ENCODE measurements around the gene KCTD3.

KCTD3 gene

DNA sequence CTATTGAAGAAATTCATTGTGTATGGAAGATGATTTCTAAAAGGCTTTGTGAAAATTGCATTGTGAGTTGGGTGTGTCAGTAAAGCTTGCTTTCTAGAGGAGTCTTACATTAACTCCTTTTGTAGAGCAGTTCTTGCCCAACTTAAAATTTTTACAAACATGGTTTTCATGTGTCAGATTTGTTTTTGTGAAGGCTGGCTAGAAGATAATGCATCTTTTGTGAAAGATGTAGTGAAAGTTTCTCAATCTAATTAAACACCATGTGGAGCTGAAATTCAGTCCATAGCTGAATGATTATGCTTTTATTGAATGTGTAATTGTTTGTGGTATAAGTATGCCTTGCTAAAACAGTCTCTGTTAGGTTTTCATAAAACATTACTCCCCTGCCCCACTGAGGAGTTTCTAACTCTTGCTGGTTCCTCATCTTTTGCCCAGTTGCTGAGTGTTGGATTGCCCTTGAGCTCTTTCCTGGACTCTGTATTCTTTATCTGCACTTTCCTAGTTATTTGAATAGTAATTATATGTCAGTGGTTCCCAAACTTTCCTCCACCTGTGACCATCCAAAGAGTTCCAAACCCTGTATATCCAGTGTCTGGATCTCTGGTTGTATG is 38.0 kb downstream of the KCTD3 start:
- DNase-seq (ENCODE audit: low read depth in 2 of 2): no peak

DNA sequence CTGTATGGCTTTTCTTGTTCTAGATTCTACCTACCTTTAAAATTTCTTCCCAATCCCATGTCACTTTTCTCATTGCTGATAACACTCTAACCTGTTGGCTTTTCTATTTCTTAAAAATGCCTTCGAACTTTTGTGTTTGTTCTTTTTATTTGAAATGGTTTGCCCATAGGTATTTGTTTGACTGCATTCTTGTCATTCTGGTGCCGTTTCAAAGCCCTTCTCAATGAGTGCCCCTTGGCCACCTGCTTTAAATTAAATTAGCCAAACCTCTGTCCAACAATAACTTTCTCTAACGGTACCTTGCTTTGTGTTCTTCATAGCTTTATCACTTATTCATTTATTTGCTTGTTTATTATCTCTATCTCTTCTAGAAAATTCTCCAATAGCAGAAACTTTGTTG is 38.9 kb downstream of the KCTD3 start:
- DNase-seq (ENCODE audit: low read depth in 2 of 2): no peak

DNA sequence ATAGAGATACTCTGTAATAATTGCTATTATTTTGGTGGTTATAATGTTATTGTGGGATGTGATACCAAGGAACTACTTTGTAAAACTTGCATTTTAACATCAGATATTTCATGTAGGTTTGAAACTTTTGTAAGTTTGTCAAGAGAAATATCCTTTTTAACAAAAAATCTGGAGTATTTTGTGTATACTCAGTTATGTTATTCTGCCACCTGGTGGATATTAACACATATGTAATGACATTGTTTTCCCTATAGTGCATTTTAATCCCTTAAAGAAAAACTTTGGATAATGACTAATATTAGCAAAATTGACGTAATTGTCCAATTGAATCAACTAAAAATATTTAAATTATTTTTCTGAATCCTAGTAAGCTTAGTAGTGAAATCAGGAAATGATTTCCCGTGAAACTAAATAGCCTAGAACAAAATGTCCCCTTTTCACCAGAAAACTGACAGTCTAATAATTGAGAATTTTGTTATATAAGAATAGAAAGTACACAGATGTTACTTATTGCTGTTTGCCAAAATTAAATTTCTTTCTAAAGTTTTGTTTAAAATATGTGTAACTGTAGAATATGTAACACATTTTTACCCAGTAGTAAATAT is 39.6 kb downstream of the KCTD3 start:
- no peak for DNase-seq (ENCODE audit: low read depth in 2 of 2)

DNA sequence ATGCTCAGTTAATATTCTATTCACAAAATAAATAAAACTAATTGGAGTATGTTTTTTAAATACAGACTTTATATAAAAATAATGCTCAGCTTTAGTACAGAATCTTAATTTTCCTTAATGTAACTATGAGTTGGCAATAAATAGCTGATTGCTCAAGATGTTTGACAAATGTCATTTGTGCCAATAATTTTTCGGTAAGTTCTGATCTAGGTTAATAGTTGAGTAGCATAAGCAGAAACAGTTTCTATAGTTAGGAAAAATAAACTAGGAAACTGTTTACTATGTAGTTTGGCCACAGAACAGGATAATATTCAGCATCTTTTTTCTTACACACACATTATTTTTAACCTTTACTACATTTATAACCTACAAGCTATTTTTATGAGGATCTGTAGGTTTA is 40.3 kb downstream of the KCTD3 start:
- DNase-seq (ENCODE audit: low read depth in 2 of 2): no peak

DNA sequence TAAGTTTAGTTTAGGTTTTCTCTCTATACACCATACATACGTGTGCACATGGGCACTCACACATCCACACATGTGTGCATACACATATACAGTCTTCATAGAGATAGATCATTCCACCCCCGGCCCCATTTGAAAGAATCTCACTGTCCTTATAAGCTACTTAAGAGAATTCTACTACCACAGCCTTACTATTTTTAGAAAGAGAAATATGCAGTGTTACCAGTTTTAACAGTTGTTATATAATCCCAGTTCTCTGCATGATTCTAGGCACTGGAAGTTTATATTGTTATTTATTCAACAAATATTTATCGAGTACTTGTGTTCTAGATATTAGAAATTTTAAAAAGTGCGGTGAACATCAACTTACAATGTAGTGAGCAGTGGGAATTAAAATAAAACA is 41.5 kb downstream of the KCTD3 start:
- DNase-seq (ENCODE audit: low read depth in 2 of 2): no peak

DNA sequence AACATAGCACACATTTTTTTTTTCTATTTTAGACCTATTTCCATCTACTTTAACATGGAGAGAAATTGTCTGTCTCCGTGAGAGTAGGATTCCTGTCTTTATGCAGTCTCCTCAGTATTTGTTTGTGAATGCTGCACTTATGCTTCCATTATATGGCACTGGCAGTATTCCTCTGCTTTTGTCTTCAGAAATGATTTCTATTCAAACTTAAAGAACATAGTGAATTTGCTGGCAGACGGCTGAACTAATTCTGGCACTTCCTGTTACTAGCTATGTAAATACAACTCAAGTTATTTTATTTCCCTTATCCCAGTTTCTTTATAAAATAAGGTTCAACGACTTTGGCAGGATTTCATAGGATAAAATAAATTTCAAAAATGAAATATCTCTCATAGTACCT is 45.3 kb downstream of the KCTD3 start:
- no peak for DNase-seq (ENCODE audit: low read depth in 2 of 2)

DNA sequence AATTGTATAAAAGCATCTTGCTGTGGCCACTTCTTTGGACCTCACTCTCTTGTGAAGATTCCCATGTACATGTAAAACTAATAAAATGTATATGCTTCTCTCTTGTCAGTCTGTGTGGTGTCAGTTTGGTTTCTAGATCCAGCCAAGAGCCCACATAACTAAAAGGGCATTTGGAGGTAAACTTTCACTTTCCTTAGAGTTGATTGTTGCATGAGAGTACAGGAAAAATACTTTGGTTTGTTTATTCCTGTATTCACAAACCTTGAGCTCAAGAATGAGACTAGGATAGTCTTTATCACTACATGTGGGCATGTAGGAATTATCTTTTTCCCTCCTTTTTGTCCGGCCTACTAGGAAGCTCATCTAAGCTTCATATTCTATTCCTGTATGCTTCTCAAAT is 50.9 kb downstream of the KCTD3 start:
- DNase-seq (ENCODE audit: low read depth in 2 of 2): no peak

DNA sequence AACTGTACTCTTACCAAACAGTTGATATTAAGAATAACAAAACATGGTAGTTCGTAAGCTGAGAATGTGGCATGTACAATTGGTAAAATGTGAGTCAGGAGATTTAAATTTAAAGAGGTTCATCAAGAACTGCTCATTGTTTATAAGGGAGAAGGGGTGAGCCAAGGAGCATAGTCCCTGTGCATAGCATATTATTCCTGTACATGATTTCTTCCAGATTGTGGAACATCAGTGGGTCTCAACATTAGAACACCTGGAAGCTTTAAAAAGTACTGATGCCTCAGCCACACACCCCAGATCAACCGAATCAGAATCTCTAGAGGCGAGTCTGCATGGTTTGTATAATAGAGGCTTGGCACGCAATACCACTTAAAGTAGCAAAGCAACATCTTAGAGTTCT is 56.1 kb downstream of the KCTD3 start:
- DNase-seq (ENCODE audit: low read depth in 2 of 2): no peak

DNA sequence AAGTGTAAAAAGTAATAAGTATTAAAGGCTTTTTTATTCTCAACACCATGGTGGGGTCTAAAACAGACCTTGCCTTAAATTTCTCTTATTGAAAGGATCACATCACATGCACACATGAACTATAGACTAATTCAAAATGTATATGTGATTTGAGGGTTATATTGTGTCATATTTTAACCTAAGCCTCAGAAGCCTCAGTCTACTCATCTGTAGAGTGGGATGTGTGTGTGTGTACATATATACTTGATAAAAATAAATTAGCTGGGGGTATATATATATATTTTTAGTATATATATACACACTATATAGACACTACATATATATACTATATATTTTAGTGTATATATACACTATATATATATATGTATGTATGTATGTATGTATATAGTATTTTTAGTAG is 58.8 kb downstream of the KCTD3 start:
- DNase-seq (ENCODE audit: low read depth in 2 of 2): no peak

DNA sequence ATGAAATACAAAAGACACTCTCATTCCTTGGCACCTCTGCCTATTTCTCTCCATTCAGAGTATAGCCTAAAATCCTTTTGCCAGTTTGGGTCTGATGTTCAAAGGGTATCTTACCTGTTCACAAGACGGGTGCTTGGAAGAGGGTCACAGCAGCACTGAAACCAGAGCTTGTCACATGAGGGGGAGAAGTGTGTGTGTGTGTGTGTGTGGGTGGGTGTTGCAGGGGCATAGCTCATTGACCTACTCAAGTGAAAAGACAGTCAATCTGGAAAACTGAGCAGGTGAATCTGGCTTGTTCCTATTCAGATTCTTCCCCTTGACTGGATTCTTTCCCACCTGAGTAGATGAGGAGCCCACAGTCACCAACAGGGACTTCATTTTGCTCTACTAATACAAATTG is 63.9 kb downstream of the KCTD3 start:
- DNase-seq (ENCODE audit: low read depth in 2 of 2): no peak

DNA sequence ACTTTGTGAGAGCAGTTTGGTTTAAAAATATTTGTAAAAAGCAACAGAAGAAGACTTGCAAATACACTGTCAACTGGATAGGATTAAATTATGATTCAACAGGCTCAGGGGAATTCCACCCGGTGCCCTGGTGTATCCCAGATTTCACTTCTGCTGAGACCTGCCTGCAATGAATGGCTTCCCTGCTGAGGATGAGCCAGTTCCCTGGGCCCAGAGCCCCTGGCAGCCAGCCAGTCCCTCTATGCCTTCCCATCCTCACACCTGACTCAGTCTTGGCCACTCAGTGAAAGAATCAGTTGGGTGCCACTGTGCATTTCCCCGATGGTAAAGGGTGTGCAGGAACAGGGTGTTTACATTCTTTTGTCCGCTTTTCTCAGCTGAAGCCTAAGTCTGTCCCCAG is 64.4 kb downstream of the KCTD3 start:
- DNase-seq (ENCODE audit: low read depth in 2 of 2): no peak

DNA sequence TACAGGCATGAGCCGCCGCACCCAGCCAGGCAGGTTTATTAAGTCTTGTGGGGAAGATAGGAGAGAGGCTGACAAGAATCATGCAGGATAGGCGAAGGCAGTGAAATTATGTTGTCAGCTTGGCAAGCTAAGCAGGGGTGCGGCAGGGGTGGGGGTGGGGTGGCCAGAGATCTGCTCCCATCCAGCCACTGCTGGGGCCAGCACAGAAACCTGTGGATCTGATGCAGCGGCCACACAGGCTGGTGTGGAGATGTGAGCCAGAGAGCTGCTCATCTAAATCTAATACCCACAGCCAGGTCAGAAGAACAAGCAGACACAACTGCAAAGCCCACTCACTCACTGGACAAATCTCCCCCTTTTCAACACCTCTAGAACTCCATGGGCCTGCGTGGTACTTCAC is 68.7 kb downstream of the KCTD3 start:
- DNase-seq (ENCODE audit: low read depth in 2 of 2): no peak

DNA sequence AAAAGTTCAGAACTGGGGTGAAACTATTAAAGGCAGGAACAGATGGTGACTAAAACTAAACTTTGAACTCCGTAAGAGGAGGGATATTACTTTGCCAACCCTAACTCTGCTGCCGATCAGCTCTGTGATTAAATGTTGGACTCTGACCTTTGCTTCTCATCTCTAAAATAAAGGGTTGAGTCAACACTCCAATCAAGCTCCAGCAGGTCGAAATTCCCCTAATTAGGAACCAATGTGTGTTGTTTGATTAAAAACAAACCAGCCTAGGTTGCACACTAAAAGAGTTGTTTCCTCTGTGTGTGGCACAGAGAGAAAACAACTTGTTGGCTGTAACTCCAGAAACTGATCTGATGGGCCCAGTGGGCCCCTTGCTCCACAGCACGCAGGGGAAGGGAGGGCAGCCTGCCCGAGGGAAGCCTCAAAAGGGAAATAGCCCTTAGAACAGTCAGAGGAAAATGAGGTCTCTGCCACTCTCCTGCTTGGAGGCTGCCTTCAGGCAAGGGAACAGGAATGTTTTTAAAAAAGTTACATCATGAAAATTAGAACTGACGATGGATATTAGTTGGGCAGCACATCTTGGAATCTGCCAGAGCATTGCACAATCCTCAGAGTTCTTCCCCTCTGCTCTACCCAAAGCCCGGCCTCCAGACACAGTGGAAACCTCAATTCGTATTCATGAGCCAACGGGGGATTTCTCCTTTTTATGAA is 69.3 kb downstream of the KCTD3 start:
- DNase-seq (ENCODE audit: low read depth in 2 of 2): no peak

DNA sequence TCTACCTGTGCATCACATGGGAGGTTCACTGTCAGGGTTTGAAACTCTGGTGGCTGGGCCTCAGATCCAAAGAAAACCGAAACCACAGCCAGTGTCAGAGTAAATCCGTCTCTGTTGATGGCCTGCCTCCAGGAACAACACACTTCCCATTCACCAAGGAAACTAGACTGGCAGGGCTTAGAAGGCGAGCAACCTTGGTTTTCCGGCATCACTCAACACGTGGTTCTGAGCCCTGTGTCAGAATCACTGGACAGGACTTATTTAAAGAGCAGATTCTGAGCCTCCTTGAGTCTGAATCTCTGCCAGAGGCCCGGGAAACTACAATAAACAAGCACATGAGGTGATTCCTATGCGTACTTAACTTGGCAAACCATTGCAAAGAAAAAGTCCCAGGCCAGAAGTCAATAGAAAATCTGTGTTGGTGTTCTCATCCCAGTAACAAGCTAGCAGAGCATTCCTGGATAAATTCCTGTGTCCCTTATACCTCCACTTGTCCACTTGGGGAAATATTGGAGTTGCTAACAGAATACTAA is 70.0 kb downstream of the KCTD3 start:
- no peak for DNase-seq (ENCODE audit: low read depth in 2 of 2)

DNA sequence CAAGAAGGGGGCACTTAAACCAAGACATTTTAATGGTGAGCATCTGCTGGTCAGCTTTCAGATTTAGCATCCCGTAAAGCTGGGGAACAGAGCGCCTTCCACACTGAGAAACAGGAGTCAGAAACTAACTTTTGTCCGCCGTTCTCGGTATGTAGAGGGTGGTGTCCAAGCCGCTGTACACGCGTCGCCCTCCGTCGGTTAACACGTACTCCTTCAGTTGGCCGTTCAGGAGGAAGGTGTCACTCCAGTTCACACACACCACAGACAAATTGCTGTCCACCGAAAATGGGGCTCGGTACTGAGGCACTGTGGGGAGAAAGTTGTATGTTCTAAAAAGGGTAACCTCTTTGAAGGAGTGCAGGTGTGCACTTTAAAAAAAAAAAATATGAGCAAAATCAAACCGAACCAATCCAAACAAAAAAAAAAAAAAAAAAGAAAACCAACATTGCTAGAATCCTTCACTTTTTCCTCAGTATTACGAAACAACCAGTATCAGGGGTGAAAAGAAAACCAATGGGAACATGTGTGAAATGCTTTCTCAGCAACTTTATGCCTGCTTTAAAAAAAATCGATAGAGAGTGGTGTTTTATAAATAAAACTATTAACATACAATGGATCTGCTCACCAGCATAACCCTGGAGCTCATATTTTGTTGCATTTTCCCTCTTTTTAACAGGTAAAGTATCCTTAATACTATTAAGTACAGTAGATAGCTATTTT is 73.5 kb downstream of the KCTD3 start:
- no peak for DNase-seq (ENCODE audit: low read depth in 2 of 2)

DNA sequence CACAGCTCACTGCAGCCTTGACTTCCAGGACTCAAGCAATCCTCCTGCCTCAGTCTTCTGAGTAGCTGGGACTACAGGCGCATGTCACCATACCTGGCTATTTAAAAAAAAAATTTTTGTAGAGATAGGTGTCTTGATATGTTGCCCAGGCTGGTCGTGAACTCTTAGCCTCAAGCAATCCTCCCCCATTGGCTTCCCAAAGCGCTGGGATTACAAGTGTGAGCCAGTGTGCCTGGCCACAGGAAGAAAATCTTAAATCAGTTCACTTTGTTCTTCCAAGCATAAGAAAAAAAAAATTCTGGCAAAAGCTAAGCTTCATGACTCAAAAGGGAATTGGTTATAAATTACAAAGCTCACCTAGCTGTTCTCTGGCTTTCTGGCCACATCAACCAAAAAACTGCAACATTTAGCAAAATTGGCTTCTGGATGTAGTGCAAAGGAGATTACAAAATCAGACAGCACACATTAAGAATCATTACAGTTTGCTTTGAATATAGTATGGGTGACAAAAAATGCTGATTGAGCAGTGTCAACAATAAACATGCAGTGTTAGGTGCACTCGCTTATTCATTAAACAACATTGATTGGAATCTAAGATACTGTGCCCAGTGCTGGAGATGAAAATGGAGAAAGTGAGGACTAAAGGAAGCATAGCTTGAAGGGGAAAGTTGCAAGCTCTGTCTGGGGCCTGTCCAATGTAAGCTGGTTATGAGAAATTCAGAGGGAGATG is 76.7 kb downstream of the KCTD3 start:
- no peak for DNase-seq (ENCODE audit: low read depth in 2 of 2)

DNA sequence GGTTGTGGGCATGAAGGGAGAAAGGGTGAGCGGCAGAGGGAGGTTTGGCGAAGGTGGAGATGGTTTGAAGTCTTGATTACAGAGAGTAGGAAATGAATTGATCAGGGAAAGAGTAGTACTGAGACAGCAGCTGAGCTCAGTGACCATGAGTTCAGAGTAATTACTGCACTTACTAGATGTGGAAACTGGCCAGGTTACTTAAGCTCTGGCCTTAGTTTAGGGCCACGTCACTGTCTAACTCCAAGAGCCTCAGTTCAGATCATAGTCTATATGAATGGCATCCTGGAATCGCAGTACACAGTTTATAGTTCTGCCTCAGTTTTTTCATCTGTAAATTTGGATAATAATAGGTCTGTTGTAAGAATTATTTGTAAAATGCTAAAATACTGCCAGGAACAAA is 78.1 kb downstream of the KCTD3 start:
- no peak for DNase-seq (ENCODE audit: low read depth in 2 of 2)

DNA sequence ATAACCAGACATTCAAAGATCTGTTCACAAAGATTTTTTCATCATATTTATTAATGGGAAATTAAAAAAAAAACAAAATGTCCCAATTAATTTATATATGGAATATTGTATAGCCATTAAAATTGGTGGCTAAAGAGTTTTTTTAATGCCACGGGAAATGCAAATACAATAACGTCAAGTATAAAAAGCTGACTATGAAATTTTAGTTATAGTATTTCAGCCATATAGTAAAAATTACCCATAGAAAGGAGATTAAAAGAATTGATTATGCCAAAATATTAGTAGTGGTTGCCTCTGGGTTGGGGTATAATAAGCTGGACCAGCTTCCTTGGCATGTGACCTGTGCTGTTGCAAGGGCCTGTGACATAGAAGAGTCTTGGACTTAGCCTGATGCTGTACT is 78.8 kb downstream of the KCTD3 start:
- no peak for DNase-seq (ENCODE audit: low read depth in 2 of 2)

DNA sequence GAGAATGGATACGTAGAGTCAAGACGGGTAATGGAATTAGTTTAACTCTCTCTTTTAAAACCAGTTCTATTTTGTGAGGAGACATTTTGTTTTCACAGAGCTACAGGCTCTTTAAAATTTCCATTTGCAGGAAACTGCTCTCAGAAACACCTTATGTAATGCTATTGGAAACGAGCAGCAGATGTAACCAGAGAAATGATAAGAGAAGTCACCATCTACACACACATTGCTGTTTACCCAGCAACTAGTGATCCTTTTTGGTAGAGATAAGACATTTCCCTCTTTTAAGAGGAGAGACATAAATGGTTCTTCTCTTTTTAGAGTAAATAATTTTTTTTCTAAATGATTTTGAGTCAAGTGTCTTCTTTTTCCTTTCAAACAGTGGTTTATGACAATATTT is 80.6 kb downstream of the KCTD3 start:
- DNase-seq (ENCODE audit: low read depth in 2 of 2): no peak

DNA sequence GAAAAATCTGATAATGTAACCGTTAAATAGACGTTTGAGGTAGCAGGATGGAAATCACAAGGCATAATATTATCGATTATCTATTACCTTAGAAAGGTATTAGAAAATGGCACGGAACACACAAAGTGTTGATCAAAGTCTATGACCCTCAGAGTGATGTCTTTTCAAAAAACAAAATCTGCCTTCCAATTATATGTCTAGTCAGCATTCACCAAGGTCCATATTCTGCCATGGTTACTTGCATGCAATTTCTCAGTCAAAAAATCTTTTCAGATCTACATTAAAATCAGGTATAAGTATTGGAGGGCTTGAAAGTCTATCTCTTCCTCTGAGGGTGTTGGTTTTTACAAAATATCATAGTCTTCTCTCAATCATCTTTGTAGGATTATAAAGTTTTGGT is 81.9 kb downstream of the KCTD3 start:
- no peak for DNase-seq (ENCODE audit: low read depth in 2 of 2)

DNA sequence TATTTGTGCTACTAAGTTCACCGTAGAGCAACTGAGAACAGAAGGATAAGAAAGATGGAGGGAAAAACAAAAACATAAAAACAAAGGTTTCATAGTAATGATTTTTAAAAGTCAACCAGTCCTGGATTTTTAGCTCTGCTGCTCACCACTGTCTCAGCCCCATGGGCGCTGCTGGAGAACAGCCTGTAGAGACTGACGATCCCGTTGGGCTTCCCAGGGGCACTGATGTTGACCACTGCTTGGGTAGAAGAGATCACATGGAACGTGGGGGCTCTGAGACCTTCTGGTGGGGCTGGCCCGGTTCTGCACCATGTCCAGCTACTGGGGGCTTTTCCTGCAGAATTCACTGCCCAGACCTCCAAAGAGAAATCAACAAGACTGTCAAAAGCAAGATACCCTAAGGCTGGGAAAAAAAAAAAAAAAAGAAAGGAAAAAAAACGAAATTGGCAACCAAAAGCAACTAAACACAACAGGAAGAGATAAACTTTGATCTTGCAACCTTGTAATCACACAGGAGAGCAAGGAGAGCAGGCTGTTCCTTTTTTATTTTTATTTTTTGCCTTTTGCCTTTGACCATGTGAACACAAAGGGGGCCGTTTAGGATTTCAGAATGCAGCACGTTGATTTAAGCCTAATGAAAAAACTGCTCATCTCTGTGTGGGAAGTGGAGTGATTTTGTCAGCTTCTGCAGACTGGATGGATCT is 83.5 kb downstream of the KCTD3 start:
- no peak for DNase-seq (ENCODE audit: low read depth in 2 of 2)

All from stimulated activated CD8-positive, alpha-beta memory T cell treated with anti-CD3 and anti-CD28 coated beads, Interleukin-2, amount 100 ng/mL, for 48 hours (primary cell).